ENCODE results near the gene OR5D16. TPM values are rescaled to one million over a fixed set of nuclear protein-coding genes. Genes with fewer than 3 reads are reported as not detected.
"Not testable (repeated sequence)": the region's sequence is repeated elsewhere in the genome, so short reads cannot be mapped to it uniquely, and the experiment has no call there.

Gene OR5D16
- total RNA-seq, 3 donors from 2014 or later (not counting 1 experiment from before 2014, with no cell fraction given) = not detected

DNA sequence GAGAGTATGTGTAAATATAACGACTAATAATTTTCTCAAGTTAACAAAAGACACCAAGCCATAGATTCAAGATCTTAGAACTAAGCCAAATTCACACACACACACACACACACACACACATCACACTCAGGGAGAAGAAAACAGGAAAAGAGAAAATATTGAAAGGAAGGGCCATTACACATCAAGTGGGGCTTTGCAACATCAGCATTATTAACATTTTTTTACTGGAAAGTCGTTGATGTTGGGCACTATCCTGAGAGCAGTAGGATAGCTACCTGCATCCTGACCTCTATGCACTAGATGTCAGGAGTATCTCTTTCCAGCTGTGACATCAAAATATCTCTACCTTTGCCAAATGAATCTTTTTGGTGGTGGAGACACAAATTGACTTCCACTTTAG is 8.9 kb downstream of the OR5D16 start:
- Histone ChIP-seq H3K27me3 (ENCODE audit: control insufficient read depth, insufficient read depth, low read length) (no peaks in the 10 kb centered on the region), H3K9me3 (ENCODE audit: control insufficient read depth, insufficient read depth, low read length) (no peaks in the 10 kb centered on the region), H3K36me3 (ENCODE audit: control insufficient read depth, insufficient read depth, low read length) (no peaks in the 10 kb centered on the region), H3K27ac (ENCODE audit: low read length) (no peak overlapping the region), H3K4me1 (ENCODE audit: control insufficient read depth, insufficient read depth, low read length) (no peaks in the 10 kb centered on the region), H3K4me3 (ENCODE audit: low read length) (no peak overlapping the region)
- WGBS (ENCODE audit: insufficient coverage) = 25% methylated on average over 1 of the region's 2 CpGs
- H3K27me3 Mint-ChIP-seq (ENCODE audit: low read depth in 2 of 2) = no peaks in the 10 kb centered on the region
- H3K4me1 Mint-ChIP-seq = no peaks in the 10 kb centered on the region
- TF ChIP-seq, protein P1, sequence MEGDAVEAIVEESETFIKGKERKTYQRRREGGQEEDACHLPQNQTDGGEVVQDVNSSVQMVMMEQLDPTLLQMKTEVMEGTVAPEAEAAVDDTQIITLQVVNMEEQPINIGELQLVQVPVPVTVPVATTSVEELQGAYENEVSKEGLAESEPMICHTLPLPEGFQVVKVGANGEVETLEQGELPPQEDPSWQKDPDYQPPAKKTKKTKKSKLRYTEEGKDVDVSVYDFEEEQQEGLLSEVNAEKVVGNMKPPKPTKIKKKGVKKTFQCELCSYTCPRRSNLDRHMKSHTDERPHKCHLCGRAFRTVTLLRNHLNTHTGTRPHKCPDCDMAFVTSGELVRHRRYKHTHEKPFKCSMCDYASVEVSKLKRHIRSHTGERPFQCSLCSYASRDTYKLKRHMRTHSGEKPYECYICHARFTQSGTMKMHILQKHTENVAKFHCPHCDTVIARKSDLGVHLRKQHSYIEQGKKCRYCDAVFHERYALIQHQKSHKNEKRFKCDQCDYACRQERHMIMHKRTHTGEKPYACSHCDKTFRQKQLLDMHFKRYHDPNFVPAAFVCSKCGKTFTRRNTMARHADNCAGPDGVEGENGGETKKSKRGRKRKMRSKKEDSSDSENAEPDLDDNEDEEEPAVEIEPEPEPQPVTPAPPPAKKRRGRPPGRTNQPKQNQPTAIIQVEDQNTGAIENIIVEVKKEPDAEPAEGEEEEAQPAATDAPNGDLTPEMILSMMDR (IDR thresholded peaks at IDR 0.05) = no peak
- no peak overlapping the region for H3K27ac Mint-ChIP-seq
- ATAC-seq = no peak
- intact Hi-C loops (cut with micrococcal nuclease) = no loop called here
- H3K4me3 Mint-ChIP-seq = no peak overlapping the region
- DNase-seq = no peak
- peaks cover 9 to 21% of the 10 kb centered on the region in 2 donors for H3K9me3 Mint-ChIP-seq
- H3K36me3 Mint-ChIP-seq = peaks cover 9% of the 10 kb centered on the region

DNA sequence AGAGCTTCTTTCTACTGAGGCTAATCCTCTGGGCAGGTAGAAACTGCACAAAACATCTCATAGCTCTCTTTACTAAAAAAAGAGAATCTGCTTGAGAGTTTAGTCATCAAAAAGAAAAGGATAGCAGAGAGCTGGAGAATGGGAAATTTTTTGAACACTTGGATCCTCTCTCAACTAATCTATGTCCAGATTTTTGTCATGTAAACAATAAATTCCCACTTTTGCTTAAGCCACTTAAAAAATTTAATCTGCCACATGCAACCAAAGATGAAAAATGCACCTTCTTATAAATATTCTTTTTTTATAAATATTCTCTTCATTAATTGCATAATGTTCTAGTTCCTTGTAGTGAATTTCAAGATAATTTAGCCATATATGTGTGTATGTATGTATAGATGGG is 10.5 kb downstream of the OR5D16 start:
- Histone ChIP-seq H3K9me3 (ENCODE audit: control insufficient read depth, insufficient read depth, low read length) (no peaks in the 10 kb centered on the region), H3K27me3 (ENCODE audit: control insufficient read depth, insufficient read depth, low read length) (no peaks in the 10 kb centered on the region), H3K4me3 (ENCODE audit: low read length) (no peak overlapping the region), H3K27ac (ENCODE audit: low read length) (no peak overlapping the region), H3K36me3 (ENCODE audit: control insufficient read depth, insufficient read depth, low read length) (no peaks in the 10 kb centered on the region), H3K4me1 (ENCODE audit: control insufficient read depth, insufficient read depth, low read length) (no peaks in the 10 kb centered on the region)
- Mint-ChIP-seq H3K4me1 (no peaks in the 10 kb centered on the region), H3K36me3 (peaks cover 9% of the 10 kb centered on the region), H3K4me3 (no peak overlapping the region), H3K27me3 (ENCODE audit: low read depth in 2 of 2) (no peaks in the 10 kb centered on the region), H3K27ac (no peak overlapping the region), H3K9me3 (peaks cover 14 to 31% of the 10 kb centered on the region in 2 donors)
- DNase-seq (no peak), ATAC-seq (no peak)
- intact Hi-C loops (cut with micrococcal nuclease) = no loop called here
- TF ChIP-seq, protein P1 (IDR thresholded peaks at IDR 0.05) = no peak

DNA sequence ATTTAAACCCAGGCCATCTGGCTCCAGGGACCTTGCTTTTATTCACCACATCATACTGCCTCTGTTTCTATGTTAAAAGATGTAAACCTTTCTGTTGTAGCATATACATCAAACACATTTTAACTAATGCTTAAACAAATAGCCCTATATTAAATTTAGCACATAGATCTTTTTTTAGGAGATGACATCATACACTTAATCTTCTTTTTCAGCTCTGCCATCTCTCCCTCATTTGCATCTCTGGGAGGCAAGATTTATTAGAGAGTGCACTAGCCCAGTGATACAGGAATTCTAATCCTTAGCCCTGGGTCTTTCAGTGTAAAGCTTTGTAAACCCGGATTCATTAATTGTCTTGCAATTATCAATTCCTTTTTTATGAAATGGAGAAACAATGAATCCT is 13.6 kb downstream of the OR5D16 start:
- intact Hi-C loops (cut with micrococcal nuclease) = no loop called here
- DNase-seq = no peak
- Mint-ChIP-seq H3K4me1 (no peaks in the 10 kb centered on the region), H3K27ac (no peak overlapping the region), H3K36me3 (no peaks in the 10 kb centered on the region), H3K4me3 (no peak overlapping the region), H3K9me3 (peaks cover 15 to 34% of the 10 kb centered on the region in 2 donors), H3K27me3 (ENCODE audit: low read depth in 2 of 2) (no peaks in the 10 kb centered on the region)
- no peaks in the 10 kb centered on the region for H3K4me1 ChIP-seq (ENCODE audit: control insufficient read depth, insufficient read depth, low read length)
- WGBS (ENCODE audit: insufficient coverage) = no CpG with 5 or more reads among the region's 1 CpG
- no peak overlapping the region for H3K4me3 ChIP-seq (ENCODE audit: low read length)
- TF ChIP-seq, protein P1 (IDR thresholded peaks at IDR 0.05) = no peak
- no peaks in the 10 kb centered on the region for H3K27me3 ChIP-seq (ENCODE audit: control insufficient read depth, insufficient read depth, low read length)
- H3K36me3 ChIP-seq (ENCODE audit: control insufficient read depth, insufficient read depth, low read length) = no peaks in the 10 kb centered on the region
- H3K27ac ChIP-seq (ENCODE audit: low read length) = no peak overlapping the region
- ATAC-seq = no peak
- H3K9me3 ChIP-seq (ENCODE audit: control insufficient read depth, insufficient read depth, low read length) = peaks cover 5% of the 10 kb centered on the region

DNA sequence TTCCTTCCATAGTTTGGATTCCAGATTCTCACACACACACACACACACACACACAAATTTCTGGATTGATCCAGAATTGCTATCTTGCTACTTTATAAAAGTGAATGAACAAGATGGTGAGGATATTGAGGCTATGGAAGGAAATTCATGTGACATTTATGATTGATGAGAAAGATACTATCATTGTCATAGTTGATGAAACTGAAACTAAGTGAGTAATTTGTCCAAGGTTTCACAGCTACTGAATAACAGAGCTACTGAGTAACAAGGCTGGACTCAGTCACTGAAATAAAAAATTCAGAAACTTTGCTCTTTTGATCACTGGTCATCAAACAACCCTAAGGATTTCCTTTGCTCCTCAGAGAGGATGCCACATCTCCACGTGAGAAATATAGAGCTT is 16.2 kb downstream of the OR5D16 start:
- intact Hi-C loops (cut with micrococcal nuclease) = no loop called here

DNA sequence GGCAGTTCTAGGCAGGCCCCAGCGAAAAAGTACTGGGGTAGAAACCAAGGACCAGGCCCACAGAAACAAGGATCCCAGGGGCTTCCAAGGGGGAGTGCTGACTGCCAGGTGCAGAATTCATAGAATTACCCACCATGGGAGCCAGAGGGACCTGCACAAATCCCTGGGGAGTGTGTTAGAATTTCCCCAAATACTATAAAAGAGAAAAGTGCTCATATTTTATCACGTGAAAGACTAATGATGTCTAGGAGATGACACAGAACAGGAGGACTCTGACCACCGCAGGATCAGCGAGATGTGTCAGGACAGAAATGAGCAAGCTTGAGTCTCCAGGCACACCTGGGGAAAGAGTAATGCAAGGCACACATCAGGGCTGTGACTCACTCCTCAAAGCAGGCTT is 28.8 kb downstream of the OR5D16 start:
- H3K4me3 ChIP-seq (ENCODE audit: low read length); H3K4me1 Mint-ChIP-seq; H3K36me3 Mint-ChIP-seq; H3K27me3 Mint-ChIP-seq (ENCODE audit: low read depth in 2 of 2); ATAC-seq; H3K4me1 ChIP-seq (ENCODE audit: control insufficient read depth, insufficient read depth, low read length); H3K27ac ChIP-seq (ENCODE audit: low read length); H3K27me3 ChIP-seq (ENCODE audit: control insufficient read depth, insufficient read depth, low read length); H3K27ac Mint-ChIP-seq; H3K4me3 Mint-ChIP-seq; DNase-seq; H3K36me3 ChIP-seq (ENCODE audit: control insufficient read depth, insufficient read depth, low read length); intact Hi-C loops (cut with micrococcal nuclease): not testable (repeated sequence)
- H3K9me3 Mint-ChIP-seq = peaks cover 9 to 26% of the 10 kb centered on the region in 2 donors
- H3K9me3 ChIP-seq (ENCODE audit: control insufficient read depth, insufficient read depth, low read length) = peaks cover 15% of the 10 kb centered on the region
- WGBS (ENCODE audit: insufficient coverage) = 65% methylated on average over 4 of the region's 4 CpGs

More for the DNA sequence above, 16.2 kb downstream of the OR5D16 start:
- H3K4me1 Mint-ChIP-seq = no peaks in the 10 kb centered on the region
- H3K9me3 Mint-ChIP-seq = peaks cover 12 to 33% of the 10 kb centered on the region in 2 donors
- Histone ChIP-seq H3K4me3 (ENCODE audit: low read length) (no peak overlapping the region), H3K36me3 (ENCODE audit: control insufficient read depth, insufficient read depth, low read length) (no peaks in the 10 kb centered on the region), H3K9me3 (ENCODE audit: control insufficient read depth, insufficient read depth, low read length) (peaks cover 7% of the 10 kb centered on the region), H3K4me1 (ENCODE audit: control insufficient read depth, insufficient read depth, low read length) (no peaks in the 10 kb centered on the region), H3K27me3 (ENCODE audit: control insufficient read depth, insufficient read depth, low read length) (no peaks in the 10 kb centered on the region), H3K27ac (ENCODE audit: low read length) (no peak overlapping the region)
- TF ChIP-seq, protein P1 (IDR thresholded peaks at IDR 0.05) = no peak
- DNase-seq (no peak), ATAC-seq (no peak)
- WGBS (ENCODE audit: insufficient coverage) = 0% methylated on average over 1 of the region's 1 CpG
- H3K27me3 Mint-ChIP-seq (ENCODE audit: low read depth in 2 of 2) = no peaks in the 10 kb centered on the region
- no peak overlapping the region for H3K4me3 Mint-ChIP-seq
- no peak overlapping the region for H3K27ac Mint-ChIP-seq
- H3K36me3 Mint-ChIP-seq = no peaks in the 10 kb centered on the region
